ENCODE measurements around the gene FALEC.

Gene FALEC

GRCh38 chr1:150567341-150567716 is 51.8 kb downstream of the FALEC start:
- H3K4me3 ChIP-seq (ENCODE audit: low read depth in 1 of 2, low read length in 2 of 2) = peak overlapping the region in 1 of 2 experiments; percentile 53; a peak in 2 of 4 replicates

GRCh38 chr1:150567717-150568593 is 52.4 kb downstream of the FALEC start:
- DNase-seq = peak; percentile 77
- peak; percentile 61 for ATAC-seq (ENCODE audit: insufficient read depth, low read depth)
- H3K4me2 ChIP-seq (ENCODE audit: insufficient read depth, low read length) = peak overlapping the region; percentile 74
- peaks cover 73% of the 10 kb centered on the region for H3K4me1 ChIP-seq (ENCODE audit: insufficient read depth, low read length)
- peak overlapping the region; percentile 87 for H3K27ac ChIP-seq (ENCODE audit: low read length)
- peaks cover 9% of the 10 kb centered on the region for H3K36me3 ChIP-seq (ENCODE audit: insufficient read depth, low read length)
- H3K79me2 ChIP-seq (ENCODE audit: insufficient read depth, low read length) = peaks cover 59% of the 10 kb centered on the region
- no peak for TF ChIP-seq EZH2 (IDR thresholded peaks at IDR 0.05; ENCODE audit: borderline replicate concordance, low read depth, low read length, severe bottlenecking)
- no peak for TF ChIP-seq CTCF (IDR thresholded peaks at IDR 0.05; ENCODE audit: borderline replicate concordance, extremely low read depth, low read length, poor library complexity, severe bottlenecking)
- H3K4me3 ChIP-seq (ENCODE audit: low read depth in 1 of 2, low read length in 2 of 2) = peak overlapping the region; percentile 0 to 53; a peak in 2 of 4 replicates
- H3K9me3 ChIP-seq (ENCODE audit: insufficient read depth, low read length, severe bottlenecking) = no peaks in the 10 kb centered on the region
- H3K27me3 ChIP-seq (ENCODE audit: insufficient read depth, low read length, poor library complexity) = no peaks in the 10 kb centered on the region
- peak overlapping the region; percentile 49 for H3K9ac ChIP-seq (ENCODE audit: low read depth, low read length)
- peak overlapping the region; percentile 7; the same call in 1 of the 2 replicates for H2AFZ ChIP-seq (ENCODE audit: low read depth, low read length)
- peaks cover 10% of the 10 kb centered on the region; the same call in 1 of the 2 replicates for H4K20me1 ChIP-seq (ENCODE audit: insufficient read depth, low read length)

More at GRCh38 chr1:150567341-150567716, 51.8 kb downstream of the FALEC start:
- Histone ChIP-seq H3K4me1 (ENCODE audit: insufficient read depth, low read length) (peaks cover 75% of the 10 kb centered on the region), H4K20me1 (ENCODE audit: insufficient read depth, low read length) (peaks cover 10% of the 10 kb centered on the region; the same call in 1 of the 2 replicates), H3K36me3 (ENCODE audit: insufficient read depth, low read length) (peaks cover 4% of the 10 kb centered on the region; the same call in 1 of the 2 replicates), H3K9ac (ENCODE audit: low read depth, low read length) (peak overlapping the region; percentile 49), H3K9me3 (ENCODE audit: insufficient read depth, low read length, severe bottlenecking) (no peaks in the 10 kb centered on the region), H3K27me3 (ENCODE audit: insufficient read depth, low read length, poor library complexity) (no peaks in the 10 kb centered on the region), H2AFZ (ENCODE audit: low read depth, low read length) (peak overlapping the region; percentile 27; the same call in 1 of the 2 replicates), H3K4me2 (ENCODE audit: insufficient read depth, low read length) (peak overlapping the region; percentile 74), H3K79me2 (ENCODE audit: insufficient read depth, low read length) (peaks cover 57% of the 10 kb centered on the region), H3K27ac (ENCODE audit: low read length) (peak overlapping the region; percentile 87)
- TF ChIP-seq EZH2 (IDR thresholded peaks at IDR 0.05; ENCODE audit: borderline replicate concordance, low read depth, low read length, severe bottlenecking) (no peak), CTCF (IDR thresholded peaks at IDR 0.05; ENCODE audit: borderline replicate concordance, extremely low read depth, low read length, poor library complexity, severe bottlenecking) (no peak)
- peak; percentile 72 for ATAC-seq (ENCODE audit: insufficient read depth, low read depth)
- peak; percentile 73 for DNase-seq

GRCh38 chr1:150568594-150568966 is 53.0 kb downstream of the FALEC start:
- peak overlapping the region in 1 of 2 experiments; percentile 53; a peak in 2 of 4 replicates for H3K4me3 ChIP-seq (ENCODE audit: low read depth in 1 of 2, low read length in 2 of 2)
- no peaks in the 10 kb centered on the region for H3K9me3 ChIP-seq (ENCODE audit: insufficient read depth, low read length, severe bottlenecking)
- H3K36me3 ChIP-seq (ENCODE audit: insufficient read depth, low read length) = peaks cover 15% of the 10 kb centered on the region
- H3K27me3 ChIP-seq (ENCODE audit: insufficient read depth, low read length, poor library complexity) = no peaks in the 10 kb centered on the region
- no peak overlapping the region; the same call in 1 of the 2 replicates for H2AFZ ChIP-seq (ENCODE audit: low read depth, low read length)
- H3K9ac ChIP-seq (ENCODE audit: low read depth, low read length) = peak overlapping the region; percentile 49
- TF ChIP-seq CTCF (IDR thresholded peaks at IDR 0.05; ENCODE audit: borderline replicate concordance, extremely low read depth, low read length, poor library complexity, severe bottlenecking) = no peak
- TF ChIP-seq EZH2 (IDR thresholded peaks at IDR 0.05; ENCODE audit: borderline replicate concordance, low read depth, low read length, severe bottlenecking) = no peak
- H3K4me2 ChIP-seq (ENCODE audit: insufficient read depth, low read length) = peak overlapping the region; percentile 74
- DNase-seq = no peak
- 0 out of 3 replicates have a peak, but pooled peaks have one; percentile 1 for ATAC-seq (ENCODE audit: insufficient read depth, low read depth)
- H3K4me1 ChIP-seq (ENCODE audit: insufficient read depth, low read length) = peaks cover 67% of the 10 kb centered on the region
- peaks cover 62% of the 10 kb centered on the region for H3K79me2 ChIP-seq (ENCODE audit: insufficient read depth, low read length)
- peak overlapping the region; percentile 87 for H3K27ac ChIP-seq (ENCODE audit: low read length)
- H4K20me1 ChIP-seq (ENCODE audit: insufficient read depth, low read length) = peaks cover 14% of the 10 kb centered on the region; the same call in 1 of the 2 replicates

Measured in DND-41 (cell line).